ENCODE data around the gene IQGAP2.
"Not testable (repeated sequence)": the region's sequence is repeated elsewhere in the genome, so short reads cannot be mapped to it uniquely, and the experiment has no call there.

Gene IQGAP2

DNA sequence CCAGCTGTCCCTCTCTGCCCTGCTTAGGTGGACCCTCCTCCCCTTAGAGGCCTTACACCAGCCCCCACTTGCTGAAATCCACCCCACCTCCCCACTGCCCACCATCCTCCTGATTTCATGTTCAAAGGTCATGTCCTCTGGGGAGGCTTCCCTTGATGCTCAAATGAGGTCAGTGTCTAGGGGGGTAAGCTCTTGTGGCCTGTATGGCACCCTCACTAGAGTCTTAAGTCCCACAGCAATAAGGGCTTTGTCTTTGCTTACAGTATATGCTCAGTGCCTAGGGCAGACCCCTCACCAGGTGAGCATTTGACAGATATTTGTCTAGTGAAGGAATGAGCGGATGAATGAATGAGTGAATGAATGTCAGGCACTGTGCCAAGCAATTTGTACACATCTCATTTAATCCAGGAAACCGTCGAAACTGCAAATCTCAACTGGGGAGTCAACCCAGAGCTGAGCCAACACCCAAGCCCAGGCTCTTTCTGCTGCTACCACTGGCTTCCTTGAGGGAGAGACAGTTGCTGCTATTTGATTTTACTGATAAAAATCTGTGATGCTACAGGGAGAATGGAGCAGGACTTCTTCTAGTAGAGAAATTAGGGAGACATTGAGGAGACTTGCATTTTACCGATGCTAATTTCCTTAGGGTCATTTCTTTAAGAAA, 101.9 kb downstream of the IQGAP2 start:
- H3K4me1 ChIP-seq (ENCODE audit: control insufficient read depth, insufficient read depth, low read length): no peaks in the 10 kb centered on the region
- H3K4me3 ChIP-seq (ENCODE audit: low read length in 2 of 2): no peak overlapping the region
- H3K36me3 ChIP-seq (ENCODE audit: control insufficient read depth in 2 of 2, insufficient read depth in 2 of 2, low read length in 2 of 2): no peaks in the 10 kb centered on the region
- peaks cover 0 to 2% of the 10 kb centered on the region in 2 donors for H3K27me3 ChIP-seq (ENCODE audit: control insufficient read depth in 1 of 2, insufficient read depth in 2 of 2, low read length in 2 of 2)
- no peak overlapping the region for H3K9ac ChIP-seq (ENCODE audit: low read length in 2 of 2)
- H3K9me3 ChIP-seq (ENCODE audit: control insufficient read depth in 2 of 2, low read length in 2 of 2): peaks cover 0 to 3% of the 10 kb centered on the region in 2 donors
- H3K27ac ChIP-seq (ENCODE audit: low read length): no peak overlapping the region

DNA sequence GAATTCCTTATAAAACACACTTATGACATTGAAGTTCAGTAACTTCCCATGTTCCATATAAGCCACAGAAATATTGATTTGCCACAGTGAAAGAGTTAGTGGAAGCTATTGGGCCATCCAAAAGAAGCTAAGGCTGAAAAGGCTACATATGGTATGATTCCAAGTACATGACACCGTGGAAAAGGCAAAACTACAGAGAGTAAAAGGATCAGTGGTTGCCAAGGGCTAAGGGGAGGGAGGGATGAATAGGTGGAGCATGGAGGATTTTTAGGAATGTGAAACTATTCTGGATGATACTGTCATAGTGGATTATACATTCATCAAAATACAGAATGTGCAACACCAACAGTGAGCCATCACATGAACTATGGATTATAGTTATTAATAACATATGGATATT, 110.4 kb downstream of the IQGAP2 start:
- no peaks in the 10 kb centered on the region for H3K9me3 ChIP-seq (ENCODE audit: control insufficient read depth in 2 of 2, low read length in 2 of 2)
- no peaks in the 10 kb centered on the region for H3K36me3 ChIP-seq (ENCODE audit: control insufficient read depth in 2 of 2, insufficient read depth in 2 of 2, low read length in 2 of 2)
- H3K4me3 ChIP-seq (ENCODE audit: low read length in 2 of 2): no peak overlapping the region
- no peak overlapping the region for H3K9ac ChIP-seq (ENCODE audit: low read length in 2 of 2)
- no peak overlapping the region for H3K27ac ChIP-seq (ENCODE audit: low read length)
- H3K4me1 ChIP-seq (ENCODE audit: control insufficient read depth, insufficient read depth, low read length): no peaks in the 10 kb centered on the region
- no peaks in the 10 kb centered on the region for H3K27me3 ChIP-seq (ENCODE audit: control insufficient read depth in 1 of 2, insufficient read depth in 2 of 2, low read length in 2 of 2)

DNA sequence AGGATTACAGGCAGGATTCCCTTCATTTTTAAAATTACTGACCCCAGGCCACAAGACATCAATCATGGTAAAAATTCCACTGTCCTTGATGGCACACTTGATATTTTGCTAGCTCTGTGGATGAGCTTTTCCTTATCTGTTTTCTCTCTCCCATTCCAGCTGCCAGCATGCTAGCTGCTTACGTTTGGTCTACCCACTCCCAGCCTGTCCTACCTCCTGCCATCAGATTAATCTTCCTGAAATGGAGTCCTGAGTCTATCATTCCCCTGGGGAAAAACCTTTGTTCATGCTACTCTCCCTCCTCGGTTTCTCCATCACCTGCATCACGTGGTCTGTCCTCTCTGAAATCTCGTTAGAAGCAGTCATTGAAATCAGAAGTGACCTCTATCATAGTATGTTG, 111.2 kb downstream of the IQGAP2 start:
- no peak overlapping the region for H3K4me3 ChIP-seq (ENCODE audit: low read length in 2 of 2)
- no peaks in the 10 kb centered on the region for H3K27me3 ChIP-seq (ENCODE audit: control insufficient read depth in 1 of 2, insufficient read depth in 2 of 2, low read length in 2 of 2)
- H3K4me1 ChIP-seq (ENCODE audit: control insufficient read depth, insufficient read depth, low read length): no peaks in the 10 kb centered on the region
- no peak overlapping the region for H3K9ac ChIP-seq (ENCODE audit: low read length in 2 of 2)
- no peak overlapping the region for H3K27ac ChIP-seq (ENCODE audit: low read length)
- no peaks in the 10 kb centered on the region for H3K9me3 ChIP-seq (ENCODE audit: control insufficient read depth in 2 of 2, low read length in 2 of 2)
- no peaks in the 10 kb centered on the region for H3K36me3 ChIP-seq (ENCODE audit: control insufficient read depth in 2 of 2, insufficient read depth in 2 of 2, low read length in 2 of 2)

DNA sequence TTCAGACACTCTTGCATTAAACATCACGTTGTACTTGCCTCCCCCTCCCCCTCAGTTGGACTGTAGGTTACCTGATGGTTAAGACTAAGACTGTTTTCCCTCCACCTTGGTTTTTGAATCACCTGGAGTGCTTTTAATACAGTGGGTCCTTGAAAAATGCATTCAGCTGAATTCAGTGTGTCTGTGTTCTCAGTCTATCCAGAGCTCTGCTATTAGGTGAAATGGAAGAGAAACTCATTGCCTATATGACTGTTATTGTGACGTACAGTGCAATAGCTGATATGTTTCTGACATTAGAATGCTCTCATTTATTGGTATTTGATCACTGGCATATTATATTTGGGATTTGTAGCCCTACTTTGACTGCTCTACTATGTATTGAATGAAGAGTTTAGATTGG, 111.6 kb downstream of the IQGAP2 start:
- H3K9ac ChIP-seq (ENCODE audit: low read length in 2 of 2): no peak overlapping the region
- no peaks in the 10 kb centered on the region for H3K36me3 ChIP-seq (ENCODE audit: control insufficient read depth in 2 of 2, insufficient read depth in 2 of 2, low read length in 2 of 2)
- H3K4me1 ChIP-seq (ENCODE audit: control insufficient read depth, insufficient read depth, low read length): no peaks in the 10 kb centered on the region
- H3K27me3 ChIP-seq (ENCODE audit: control insufficient read depth in 1 of 2, insufficient read depth in 2 of 2, low read length in 2 of 2): no peaks in the 10 kb centered on the region
- H3K4me3 ChIP-seq (ENCODE audit: low read length in 2 of 2): no peak overlapping the region
- no peak overlapping the region for H3K27ac ChIP-seq (ENCODE audit: low read length)
- no peaks in the 10 kb centered on the region for H3K9me3 ChIP-seq (ENCODE audit: control insufficient read depth in 2 of 2, low read length in 2 of 2)

DNA sequence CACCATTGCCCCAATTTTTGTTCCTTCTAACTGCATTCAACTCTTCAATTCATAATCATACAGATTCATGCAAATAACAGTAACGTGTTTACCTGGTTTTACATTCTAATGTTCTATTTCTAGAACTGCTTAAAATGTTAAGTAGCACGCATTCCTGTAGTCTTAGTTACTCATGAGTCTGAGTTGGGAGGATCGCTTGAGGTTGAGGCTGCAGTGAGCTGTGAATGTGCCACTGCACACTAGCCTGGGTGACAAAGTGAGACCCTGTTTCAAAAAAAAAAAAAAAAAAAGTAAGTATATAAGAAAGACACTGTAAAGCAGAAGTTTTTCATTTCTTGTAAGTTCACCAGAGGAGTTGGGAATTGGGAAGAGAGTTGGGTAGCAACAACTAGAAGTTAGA, 114.2 kb downstream of the IQGAP2 start:
- Histone ChIP-seq H3K4me3 (ENCODE audit: low read length in 2 of 2) (no peak overlapping the region), H3K36me3 (ENCODE audit: control insufficient read depth in 2 of 2, insufficient read depth in 2 of 2, low read length in 2 of 2) (no peaks in the 10 kb centered on the region), H3K9me3 (ENCODE audit: control insufficient read depth in 2 of 2, low read length in 2 of 2) (no peaks in the 10 kb centered on the region), H3K9ac (ENCODE audit: low read length in 2 of 2) (no peak overlapping the region), H3K4me1 (ENCODE audit: control insufficient read depth, insufficient read depth, low read length) (no peaks in the 10 kb centered on the region), H3K27ac (ENCODE audit: low read length) (no peak overlapping the region), H3K27me3 (ENCODE audit: control insufficient read depth in 1 of 2, insufficient read depth in 2 of 2, low read length in 2 of 2) (no peaks in the 10 kb centered on the region)

DNA sequence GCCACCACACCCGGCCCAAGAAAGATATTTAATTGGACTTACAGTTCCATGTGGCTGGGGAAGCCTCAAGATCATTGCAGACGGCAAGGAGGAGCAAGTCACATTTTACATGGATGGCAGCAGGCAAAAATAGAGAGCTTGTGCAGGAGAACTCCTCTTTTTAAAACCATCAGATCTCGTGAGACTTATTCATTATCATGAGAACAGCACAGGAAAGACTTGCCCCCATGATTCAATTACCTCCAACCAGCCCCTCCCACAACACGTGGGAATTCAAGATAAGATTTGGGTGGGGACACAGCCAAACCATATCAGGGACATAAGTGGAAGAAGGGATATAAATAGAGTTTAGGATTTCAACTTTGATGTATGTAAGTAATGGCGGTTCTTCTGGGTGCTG, 115.2 kb downstream of the IQGAP2 start:
- H3K9me3 ChIP-seq (ENCODE audit: control insufficient read depth in 2 of 2, low read length in 2 of 2); H3K36me3 ChIP-seq (ENCODE audit: control insufficient read depth in 2 of 2, insufficient read depth in 2 of 2, low read length in 2 of 2); H3K9ac ChIP-seq (ENCODE audit: low read length in 2 of 2); H3K27ac ChIP-seq (ENCODE audit: low read length); H3K27me3 ChIP-seq (ENCODE audit: control insufficient read depth in 1 of 2, insufficient read depth in 2 of 2, low read length in 2 of 2); H3K4me1 ChIP-seq (ENCODE audit: control insufficient read depth, insufficient read depth, low read length); H3K4me3 ChIP-seq (ENCODE audit: low read length in 2 of 2): not testable (repeated sequence)

DNA sequence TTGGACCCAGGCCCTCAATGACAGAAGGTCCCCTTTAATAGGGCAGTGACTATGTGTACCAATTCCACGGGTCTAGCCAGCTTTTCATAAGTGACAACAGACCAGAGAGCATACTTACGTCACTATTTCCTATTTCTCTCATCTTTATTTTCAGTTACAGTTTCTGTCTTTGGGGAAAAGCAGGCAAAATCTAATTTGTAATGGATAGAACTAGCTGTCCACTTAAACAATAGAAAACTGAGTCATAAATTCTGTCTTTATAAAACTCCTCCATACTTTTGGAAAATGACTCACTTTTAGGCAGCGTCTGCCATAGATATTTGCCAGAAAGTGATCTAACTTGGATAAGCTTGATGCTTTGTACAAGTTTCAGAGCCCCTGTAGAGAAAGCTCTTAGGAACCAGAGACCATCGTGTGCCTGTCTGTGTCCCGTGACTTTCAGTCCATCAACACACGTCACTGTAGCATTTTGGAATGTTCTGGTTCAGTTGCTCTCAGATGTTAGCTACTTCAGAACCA, 118.2 kb downstream of the IQGAP2 start:
- Histone ChIP-seq H3K9ac (ENCODE audit: low read length in 2 of 2) (no peak overlapping the region), H3K9me3 (ENCODE audit: control insufficient read depth in 2 of 2, low read length in 2 of 2) (no peaks in the 10 kb centered on the region), H3K4me1 (ENCODE audit: control insufficient read depth, insufficient read depth, low read length) (no peaks in the 10 kb centered on the region), H3K4me3 (ENCODE audit: low read length in 2 of 2) (no peak overlapping the region), H3K27ac (ENCODE audit: low read length) (no peak overlapping the region), H3K36me3 (ENCODE audit: control insufficient read depth in 2 of 2, insufficient read depth in 2 of 2, low read length in 2 of 2) (no peaks in the 10 kb centered on the region), H3K27me3 (ENCODE audit: control insufficient read depth in 1 of 2, insufficient read depth in 2 of 2, low read length in 2 of 2) (no peaks in the 10 kb centered on the region)

DNA sequence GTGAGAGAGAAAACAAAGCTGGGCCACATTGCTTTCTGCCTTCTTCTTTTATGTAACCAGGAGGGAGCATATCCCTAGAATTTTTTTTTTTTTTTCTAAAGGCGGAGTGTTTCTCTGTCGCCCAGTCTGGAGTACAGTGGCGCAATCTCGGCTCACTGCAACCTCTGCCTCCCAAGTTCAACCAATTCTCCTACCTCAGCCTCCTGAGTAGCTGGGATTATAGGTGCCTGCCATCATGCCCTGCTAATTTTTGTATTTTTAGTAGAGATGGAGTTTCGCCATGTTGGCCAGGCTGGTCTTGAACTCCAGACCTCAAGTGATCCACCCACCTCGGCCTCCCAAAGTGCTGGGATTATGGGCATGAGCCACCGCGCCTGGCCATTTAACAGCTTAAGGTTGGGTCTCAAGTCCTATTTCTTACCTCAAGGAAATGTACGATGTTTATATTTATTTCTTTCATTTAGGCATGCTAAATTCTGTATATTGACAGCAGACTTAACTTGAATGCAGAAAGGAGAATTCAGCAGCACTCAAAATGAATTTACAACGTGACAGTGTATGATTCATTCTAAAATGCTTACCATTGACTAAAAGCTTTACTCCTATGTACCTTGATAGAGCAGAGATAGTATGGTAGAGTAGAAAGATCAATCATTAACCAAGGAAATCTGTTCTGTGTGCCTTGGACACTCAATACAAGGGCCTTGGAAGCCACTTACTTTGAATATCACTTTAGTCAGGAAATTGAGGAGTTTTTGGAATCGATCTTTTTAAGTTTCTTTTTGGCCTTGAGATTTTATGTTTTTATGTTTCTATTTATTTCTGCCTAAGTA, 119.2 kb downstream of the IQGAP2 start:
- H3K27ac ChIP-seq (ENCODE audit: low read length): no peak overlapping the region
- H3K36me3 ChIP-seq (ENCODE audit: control insufficient read depth in 2 of 2, insufficient read depth in 2 of 2, low read length in 2 of 2): no peaks in the 10 kb centered on the region
- H3K9ac ChIP-seq (ENCODE audit: low read length in 2 of 2): no peak overlapping the region
- H3K27me3 ChIP-seq (ENCODE audit: control insufficient read depth in 1 of 2, insufficient read depth in 2 of 2, low read length in 2 of 2): no peaks in the 10 kb centered on the region
- no peak overlapping the region for H3K4me3 ChIP-seq (ENCODE audit: low read length in 2 of 2)
- H3K9me3 ChIP-seq (ENCODE audit: control insufficient read depth in 2 of 2, low read length in 2 of 2): no peaks in the 10 kb centered on the region
- H3K4me1 ChIP-seq (ENCODE audit: control insufficient read depth, insufficient read depth, low read length): no peaks in the 10 kb centered on the region

DNA sequence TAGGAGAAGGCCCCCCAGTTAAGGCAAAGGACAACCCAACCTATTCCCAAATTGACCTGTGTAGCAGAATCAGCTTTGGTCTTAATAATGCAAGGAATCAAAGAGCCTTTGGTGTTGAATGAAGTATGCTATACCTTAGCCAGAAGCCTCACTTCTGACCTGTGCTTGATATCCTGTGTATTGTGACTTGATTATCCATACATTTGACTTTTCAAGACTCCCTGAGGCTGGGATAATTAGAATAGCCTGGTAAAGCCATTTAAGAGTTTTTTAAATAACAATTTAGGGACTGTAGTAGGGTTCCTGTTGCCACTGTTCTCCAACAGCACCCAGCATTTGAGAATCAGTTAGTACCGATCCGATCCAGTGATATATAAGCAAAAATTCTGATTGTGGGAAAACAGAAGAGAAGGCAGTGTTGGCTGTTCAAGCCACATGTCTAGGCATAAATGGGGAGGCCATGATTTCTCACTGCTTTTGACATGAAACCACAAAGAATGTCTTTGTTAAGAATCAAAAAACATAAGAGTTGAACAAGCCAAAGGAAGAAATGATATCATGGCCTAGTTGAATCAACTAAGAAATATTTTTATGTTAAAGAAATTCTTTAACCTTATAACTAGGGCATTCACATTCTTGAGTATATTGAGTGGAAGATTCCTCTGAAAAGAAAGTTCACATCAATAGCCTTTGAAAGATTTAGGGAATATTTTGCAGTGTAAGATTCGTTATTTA, 121.2 kb downstream of the IQGAP2 start:
- H3K9me3 ChIP-seq (ENCODE audit: control insufficient read depth in 2 of 2, low read length in 2 of 2): no peaks in the 10 kb centered on the region
- H3K27me3 ChIP-seq (ENCODE audit: control insufficient read depth in 1 of 2, insufficient read depth in 2 of 2, low read length in 2 of 2): no peaks in the 10 kb centered on the region
- H3K36me3 ChIP-seq (ENCODE audit: control insufficient read depth in 2 of 2, insufficient read depth in 2 of 2, low read length in 2 of 2): no peaks in the 10 kb centered on the region
- H3K4me1 ChIP-seq (ENCODE audit: control insufficient read depth, insufficient read depth, low read length): no peaks in the 10 kb centered on the region
- H3K27ac ChIP-seq (ENCODE audit: low read length): no peak overlapping the region
- H3K4me3 ChIP-seq (ENCODE audit: low read length in 2 of 2): no peak overlapping the region
- no peak overlapping the region for H3K9ac ChIP-seq (ENCODE audit: low read length in 2 of 2)

DNA sequence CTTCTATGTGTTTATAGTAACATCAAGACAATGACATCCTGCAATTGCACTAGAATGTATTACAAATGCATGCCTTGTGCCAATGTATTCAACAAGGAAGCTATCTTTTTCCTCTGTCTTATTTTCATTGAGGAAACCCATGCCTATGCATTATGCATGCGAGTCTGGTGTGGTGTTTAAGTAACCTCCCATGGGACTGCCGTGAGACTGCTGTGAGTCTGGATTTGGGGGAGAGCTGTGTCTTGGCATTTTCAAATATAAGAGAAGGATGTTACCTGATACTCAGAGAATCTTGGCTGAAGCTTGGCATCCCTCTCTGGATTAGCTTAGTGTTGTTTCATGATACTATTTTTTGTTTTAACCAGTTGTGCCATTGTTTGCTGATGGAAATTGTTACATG, 121.8 kb downstream of the IQGAP2 start:
- no peak overlapping the region for H3K27ac ChIP-seq (ENCODE audit: low read length)
- no peaks in the 10 kb centered on the region for H3K36me3 ChIP-seq (ENCODE audit: control insufficient read depth in 2 of 2, insufficient read depth in 2 of 2, low read length in 2 of 2)

More for the DNA sequence above, 121.8 kb downstream of the IQGAP2 start:
- Histone ChIP-seq H3K27me3 (ENCODE audit: control insufficient read depth in 1 of 2, insufficient read depth in 2 of 2, low read length in 2 of 2) (no peaks in the 10 kb centered on the region), H3K9ac (ENCODE audit: low read length in 2 of 2) (no peak overlapping the region), H3K4me1 (ENCODE audit: control insufficient read depth, insufficient read depth, low read length) (no peaks in the 10 kb centered on the region), H3K4me3 (ENCODE audit: low read length in 2 of 2) (no peak overlapping the region), H3K9me3 (ENCODE audit: control insufficient read depth in 2 of 2, low read length in 2 of 2) (no peaks in the 10 kb centered on the region)

Measured in stomach smooth muscle (tissue), 2 donors.